ENCODE results near the gene MRI1. TPM values are rescaled to one million over a fixed set of nuclear protein-coding genes. Genes with fewer than 3 reads are reported as not detected.
"Not testable (repeated sequence)": the region's sequence is repeated elsewhere in the genome, so short reads cannot be mapped to it uniquely, and the experiment has no call there.

MRI1 gene
- total and polyA plus RNA-seq, 2 donors (not counting 3 experiments of a cell fraction or from before 2014, with no cell fraction given) = 56.2 to 63.2 TPM

DNA sequence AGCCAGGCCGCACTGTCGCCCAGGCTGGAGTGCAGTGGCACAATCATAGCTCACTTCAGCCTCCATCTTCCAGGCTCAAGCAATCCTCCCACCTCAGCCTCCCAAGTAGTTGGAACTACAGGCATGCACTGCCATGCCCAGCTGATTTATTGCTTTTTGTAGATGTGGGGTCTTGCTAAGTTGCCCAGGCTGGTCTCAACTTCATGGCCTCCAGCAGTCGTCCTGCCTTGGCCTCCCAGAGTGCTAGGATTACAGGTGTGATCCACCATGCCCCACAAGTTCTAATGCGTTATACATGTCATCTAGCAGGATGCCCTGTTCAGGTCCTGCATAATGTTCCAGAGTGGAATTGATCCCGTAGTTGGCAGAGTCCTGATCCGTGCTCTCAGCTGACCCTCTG lies 14.5 kb downstream of the MRI1 start:
- ChIA-PET CTCF (no interaction called here), POLR2A (no interaction called here)
- H3K79me2 ChIP-seq (ENCODE audit: control insufficient read depth, insufficient read depth, low read length) = peaks cover 22% of the 10 kb centered on the region
- no TSS peak for BruUV-seq (replicated peaks)
- H3K9ac ChIP-seq (replicated peaks; ENCODE audit: extremely low read depth, insufficient read depth, low read length) = no peak overlapping the region
- TF ChIP-seq MYC (IDR thresholded peaks at IDR 0.05; ENCODE audit: low read depth, low read length) (no peak), GATA2 (IDR thresholded peaks at IDR 0.05; ENCODE audit: insufficient read depth, insufficient read length, low read depth, low read length) (no peak), POLR2A (IDR thresholded peaks at IDR 0.05; ENCODE audit: low read depth, low read length) (no peak), EZH2 (IDR thresholded peaks at IDR 0.05; ENCODE audit: borderline replicate concordance, low read depth, low read length, severe bottlenecking) (no peak), FOS (IDR thresholded peaks at IDR 0.05; ENCODE audit: borderline replicate concordance, insufficient read depth, low read length) (no peak), JUN (IDR thresholded peaks at IDR 0.05; ENCODE audit: borderline replicate concordance, insufficient read depth, insufficient read length, low read depth) (no peak), POLR2AphosphoS5 (IDR thresholded peaks at IDR 0.05; ENCODE audit: insufficient read depth, low read depth, low read length) (no peak)
- TF ChIP-seq, protein P1, sequence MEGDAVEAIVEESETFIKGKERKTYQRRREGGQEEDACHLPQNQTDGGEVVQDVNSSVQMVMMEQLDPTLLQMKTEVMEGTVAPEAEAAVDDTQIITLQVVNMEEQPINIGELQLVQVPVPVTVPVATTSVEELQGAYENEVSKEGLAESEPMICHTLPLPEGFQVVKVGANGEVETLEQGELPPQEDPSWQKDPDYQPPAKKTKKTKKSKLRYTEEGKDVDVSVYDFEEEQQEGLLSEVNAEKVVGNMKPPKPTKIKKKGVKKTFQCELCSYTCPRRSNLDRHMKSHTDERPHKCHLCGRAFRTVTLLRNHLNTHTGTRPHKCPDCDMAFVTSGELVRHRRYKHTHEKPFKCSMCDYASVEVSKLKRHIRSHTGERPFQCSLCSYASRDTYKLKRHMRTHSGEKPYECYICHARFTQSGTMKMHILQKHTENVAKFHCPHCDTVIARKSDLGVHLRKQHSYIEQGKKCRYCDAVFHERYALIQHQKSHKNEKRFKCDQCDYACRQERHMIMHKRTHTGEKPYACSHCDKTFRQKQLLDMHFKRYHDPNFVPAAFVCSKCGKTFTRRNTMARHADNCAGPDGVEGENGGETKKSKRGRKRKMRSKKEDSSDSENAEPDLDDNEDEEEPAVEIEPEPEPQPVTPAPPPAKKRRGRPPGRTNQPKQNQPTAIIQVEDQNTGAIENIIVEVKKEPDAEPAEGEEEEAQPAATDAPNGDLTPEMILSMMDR (IDR thresholded peaks at IDR 0.05; ENCODE audit: extremely low read depth in 1 of 2, insufficient read depth in 1 of 2, low read depth in 1 of 2, low read length in 2 of 2) = no peak
- TF ChIP-seq, protein P2, sequence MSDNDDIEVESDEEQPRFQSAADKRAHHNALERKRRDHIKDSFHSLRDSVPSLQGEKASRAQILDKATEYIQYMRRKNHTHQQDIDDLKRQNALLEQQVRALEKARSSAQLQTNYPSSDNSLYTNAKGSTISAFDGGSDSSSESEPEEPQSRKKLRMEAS (IDR thresholded peaks at IDR 0.05; ENCODE audit: insufficient read depth, insufficient read length) = no peak
- H3K4me2 ChIP-seq (ENCODE audit: insufficient read depth, low read length) = no peak overlapping the region
- H3K4me3 ChIP-seq (replicated peaks in 1 of 3; ENCODE audit: insufficient read depth in 1 of 3, low read depth in 1 of 3, low read length in 3 of 3) = no peak overlapping the region
- intact Hi-C loops (cut with micrococcal nuclease) (no loop called here), dilution Hi-C loops (cut with MboI; ENCODE audit: extremely low pct_ligation_motif_present, low sequenced_read_pairs) (no loop called here)
- H3K27me3 ChIP-seq (ENCODE audit: control insufficient read depth in 2 of 2, insufficient read depth in 2 of 2, low read length in 2 of 2) = no peaks in the 10 kb centered on the region
- no peak overlapping the region for H2AFZ ChIP-seq (ENCODE audit: low read depth, low read length)
- no peaks in the 10 kb centered on the region for H3K9me1 ChIP-seq (replicated peaks; ENCODE audit: control insufficient read depth, extremely low read depth, insufficient read depth, low read length)
- DNase-seq (ENCODE audit: low read depth, low spot score) (no peak), FAIRE-seq (no peak)
- H3K27ac ChIP-seq (ENCODE audit: insufficient read depth, low read depth, low read length) = no peak overlapping the region
- no peaks in the 10 kb centered on the region for H3K9me3 ChIP-seq (replicated peaks; ENCODE audit: control insufficient read depth, insufficient read depth, low read length)
- peaks cover 25% of the 10 kb centered on the region for H3K4me1 ChIP-seq (ENCODE audit: control insufficient read depth, extremely low read depth, insufficient read depth, low read length)
- no peaks in the 10 kb centered on the region for H4K20me1 ChIP-seq (replicated peaks; ENCODE audit: control insufficient read depth, extremely low read depth, insufficient read depth, low read length)
- peaks cover 14 to 24% of the 10 kb centered on the region in 2 experiments for H3K36me3 ChIP-seq (ENCODE audit: control insufficient read depth in 2 of 2, extremely low read depth in 1 of 2, insufficient read depth in 2 of 2, low read length in 2 of 2)

DNA sequence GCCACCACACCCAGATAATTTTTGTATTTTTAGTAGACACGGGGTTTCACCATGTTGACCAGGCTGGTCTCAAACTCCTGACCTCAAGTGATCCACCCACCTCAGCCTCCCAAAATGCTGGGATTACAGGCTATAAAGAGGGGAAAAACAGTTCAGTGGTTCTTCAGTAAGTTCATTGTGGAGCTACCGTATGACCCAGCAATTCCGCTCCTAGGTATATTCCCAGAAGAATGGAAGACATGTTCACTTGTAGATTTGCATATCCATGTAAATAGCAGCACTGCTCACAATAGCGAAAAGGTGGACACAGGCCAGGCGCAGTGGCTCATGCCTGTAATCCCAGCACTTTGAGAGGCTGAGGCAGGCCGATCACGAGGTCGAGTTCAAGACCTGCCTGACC lies 15.5 kb downstream of the MRI1 start:
- POLR2A ChIA-PET, FAIRE-seq: not testable (repeated sequence)

More for the DNA sequence above, 15.5 kb downstream of the MRI1 start:
- CTCF ChIA-PET; H3K27ac ChIP-seq (ENCODE audit: insufficient read depth, low read depth, low read length); H4K20me1 ChIP-seq (replicated peaks; ENCODE audit: control insufficient read depth, extremely low read depth, insufficient read depth, low read length); H3K4me2 ChIP-seq (ENCODE audit: insufficient read depth, low read length); H3K9me3 ChIP-seq (replicated peaks; ENCODE audit: control insufficient read depth, insufficient read depth, low read length); H3K9ac ChIP-seq (replicated peaks; ENCODE audit: extremely low read depth, insufficient read depth, low read length); H3K9me1 ChIP-seq (replicated peaks; ENCODE audit: control insufficient read depth, extremely low read depth, insufficient read depth, low read length); H3K4me3 ChIP-seq (replicated peaks in 1 of 3; ENCODE audit: insufficient read depth in 1 of 3, low read depth in 1 of 3, low read length in 3 of 3); BruUV-seq (replicated peaks); dilution Hi-C loops (cut with MboI; ENCODE audit: extremely low pct_ligation_motif_present, low sequenced_read_pairs); DNase-seq (ENCODE audit: low read depth, low spot score); H2AFZ ChIP-seq (ENCODE audit: low read depth, low read length); H3K27me3 ChIP-seq (ENCODE audit: control insufficient read depth in 2 of 2, insufficient read depth in 2 of 2, low read length in 2 of 2): not testable (repeated sequence)
- H3K79me2 ChIP-seq (ENCODE audit: control insufficient read depth, insufficient read depth, low read length) = peaks cover 18% of the 10 kb centered on the region
- H3K4me1 ChIP-seq (ENCODE audit: control insufficient read depth, extremely low read depth, insufficient read depth, low read length) = peaks cover 27% of the 10 kb centered on the region
- H3K36me3 ChIP-seq (ENCODE audit: control insufficient read depth in 2 of 2, extremely low read depth in 1 of 2, insufficient read depth in 2 of 2, low read length in 2 of 2) = peaks cover 14 to 24% of the 10 kb centered on the region in 2 experiments
- intact Hi-C loops (cut with micrococcal nuclease) = loop anchor here (5.0 kb wide), 1 partner anchor 47 kb away; no protein-coding TSS in a partner anchor

Data from endothelial cell of umbilical vein (primary cell).